ENCODE measurements around the gene KRT28.

- no peak for TF ChIP-seq RERE (CRISPR knock-in tag; IDR thresholded peaks at IDR 0.05; ENCODE audit: low read depth)
- no peak for TF ChIP-seq CEBPG (CRISPR knock-in tag; IDR thresholded peaks at IDR 0.05)
- no peak for TF ChIP-seq ZNF513 (CRISPR knock-in tag; conservative IDR thresholded peaks at IDR 0.05)
Observed at GRCh38 chr17:40815381-40815780, 15.6 kb upstream of the KRT28 start.
